ENCODE data around the gene DLG1.

Gene DLG1

DNA sequence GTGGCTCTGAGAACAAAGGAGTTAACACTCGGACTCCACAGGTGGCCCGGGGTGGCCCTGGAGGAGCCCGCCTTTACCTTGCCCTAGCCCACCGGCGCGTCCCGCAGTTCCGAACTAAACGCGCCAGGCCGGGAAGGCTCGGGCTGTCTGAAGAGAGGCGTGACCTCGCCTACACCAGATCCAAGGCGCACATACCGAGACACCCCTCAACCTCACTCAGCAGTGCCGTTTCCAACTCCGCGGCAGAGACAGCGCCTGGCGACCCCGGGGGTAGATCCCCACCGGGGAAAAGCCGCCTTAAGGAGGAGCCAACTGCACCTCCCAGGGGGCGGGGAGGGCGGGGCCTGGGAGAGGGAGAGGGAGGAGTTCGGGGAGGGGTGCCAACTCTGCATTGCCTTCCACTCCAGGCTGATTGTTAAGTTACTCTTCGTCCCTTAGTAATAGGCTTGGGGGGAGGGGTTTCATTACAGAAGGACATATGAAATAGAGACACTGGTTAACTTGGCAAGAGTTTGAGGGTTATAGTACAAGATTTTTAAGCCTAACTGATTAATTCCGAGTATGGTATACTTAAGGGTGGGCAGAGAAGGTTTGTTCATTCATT is at the start of gene DLG1:
Gene DLG1, minus strand, starts transcription at position 272 of the 604 bp plus-strand sequence. CDS start 1,408 bp downstream, outside the sequence.
- DNase-seq (ENCODE audit: low read depth in 3 of 3, low spot score in 1 of 3), result peak; percentile 47 to 80 (median 55)

DNA sequence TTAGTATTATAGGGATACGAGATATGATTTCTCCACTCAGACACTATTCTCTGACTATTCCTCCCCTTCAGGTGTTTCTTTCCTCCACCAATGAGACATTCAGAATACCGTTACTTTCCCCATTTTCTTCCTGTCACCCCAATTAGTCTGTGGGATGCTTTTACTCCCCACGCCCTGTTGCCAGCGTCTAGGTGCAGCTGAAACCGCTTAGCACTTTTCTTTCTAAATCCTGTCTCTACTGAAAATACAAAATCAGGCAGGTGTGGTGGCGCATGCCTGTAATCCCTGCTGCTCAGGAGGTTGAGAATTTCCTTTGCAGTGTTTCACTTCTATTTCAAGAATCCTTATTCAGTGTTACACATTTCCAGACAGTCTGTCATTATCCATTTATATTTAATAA is 49.6 kb upstream of the DLG1 start:
- no peak for DNase-seq (ENCODE audit: low read depth in 3 of 3, low spot score in 1 of 3)

DNA sequence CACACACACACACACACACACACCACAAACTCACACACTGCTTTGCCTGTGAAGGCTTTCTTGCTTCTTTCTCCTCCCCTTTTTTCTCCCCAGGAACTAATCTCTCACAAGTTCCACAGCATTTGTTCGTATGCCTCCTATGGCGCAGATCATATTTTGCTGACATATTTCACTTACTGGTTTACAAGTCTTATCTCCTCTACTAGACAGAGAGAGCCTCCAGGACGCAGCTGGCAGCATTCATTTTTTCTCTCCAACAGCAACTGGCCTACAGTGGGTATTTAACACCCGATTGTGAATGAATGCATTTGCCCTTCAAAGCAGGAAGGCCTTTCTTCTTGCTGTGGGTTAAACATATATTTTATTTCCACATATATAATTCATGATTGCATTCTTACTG is 47.0 kb upstream of the DLG1 start:
- DNase-seq (ENCODE audit: low read depth in 3 of 3, low spot score in 1 of 3), result no peak

- no peak for DNase-seq (ENCODE audit: low read depth in 3 of 3, low spot score in 1 of 3)
These were observed 46.3 kb upstream of the DLG1 start for GRCh38 chr3:197344582-197345318.

DNA sequence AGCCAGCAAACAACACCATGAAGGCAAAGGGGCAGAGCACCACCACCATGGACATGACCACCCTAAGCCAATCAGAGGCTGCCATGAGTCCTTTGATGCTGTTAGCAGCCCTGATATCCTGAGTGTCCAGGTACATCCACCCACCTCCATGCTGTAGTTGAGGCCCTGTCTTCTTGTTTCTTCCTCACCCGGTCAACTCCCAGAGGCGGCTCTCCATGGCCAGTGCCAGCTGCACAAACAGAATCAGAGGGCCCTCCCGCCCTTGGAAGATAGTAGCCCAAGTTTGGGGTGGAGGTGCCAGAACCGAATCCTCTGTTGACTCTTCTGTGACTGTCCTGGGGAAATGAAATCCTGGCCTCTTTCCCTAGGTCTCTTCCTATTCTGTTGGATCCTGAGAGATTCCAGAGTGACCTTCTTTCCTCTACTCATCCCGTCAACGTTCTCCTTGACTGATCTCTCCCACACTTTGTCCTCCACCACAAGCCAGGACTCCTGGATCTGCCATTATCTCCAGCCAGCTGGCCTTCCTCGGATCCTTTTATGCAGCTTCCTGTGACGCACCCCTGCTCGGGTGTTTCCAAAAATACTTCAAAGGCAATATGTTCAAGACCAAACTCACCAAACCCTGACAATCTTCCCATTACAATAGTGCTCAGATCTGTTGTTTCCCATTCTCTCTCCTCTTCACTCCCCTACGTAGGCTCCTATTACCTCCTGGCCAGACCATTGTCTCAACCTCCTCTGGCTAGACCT is 45.4 kb upstream of the DLG1 start:
- DNase-seq (ENCODE audit: low read depth in 3 of 3, low spot score in 1 of 3), result no peak

DNA sequence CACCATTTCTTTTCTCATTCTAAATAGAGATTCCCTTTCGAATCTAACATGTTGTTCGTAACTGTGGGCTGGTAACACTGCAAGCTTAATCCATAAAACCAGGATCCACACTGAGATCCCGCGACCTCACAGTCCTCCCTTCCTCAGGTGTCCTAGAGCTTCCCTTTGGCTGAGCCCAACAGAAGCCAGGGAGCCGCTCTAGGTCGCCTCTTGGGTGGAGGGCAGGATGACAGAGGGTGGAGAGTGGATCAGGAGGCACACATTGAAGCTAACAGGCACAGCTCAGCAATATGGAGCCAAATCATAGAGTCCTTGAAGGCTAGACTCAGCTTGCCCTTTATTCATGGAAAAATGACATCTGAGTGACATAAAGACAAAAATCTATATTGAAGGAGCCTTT is 44.7 kb upstream of the DLG1 start:
- no peak for DNase-seq (ENCODE audit: low read depth in 3 of 3, low spot score in 1 of 3)

DNA sequence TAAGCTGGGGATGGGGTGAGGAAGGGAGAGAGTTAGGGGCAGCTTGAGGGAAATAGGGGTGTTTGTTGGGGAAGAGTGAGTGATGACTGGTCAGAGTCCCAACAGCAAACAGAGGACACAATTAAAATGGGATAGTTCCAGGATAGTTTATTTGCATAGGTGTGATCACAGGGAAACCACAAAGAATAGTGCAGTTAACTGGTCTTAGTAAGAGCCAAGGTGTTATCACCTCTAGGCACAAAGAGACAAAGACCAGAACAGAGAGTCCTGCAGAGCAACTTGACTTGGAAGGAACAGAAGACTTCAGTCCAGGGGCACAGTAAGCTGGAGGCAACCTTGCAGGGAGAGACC is 42.1 kb upstream of the DLG1 start:
- no peak for DNase-seq (ENCODE audit: low read depth in 3 of 3, low spot score in 1 of 3)

GRCh38 chr3:197339841-197340520 is 41.6 kb upstream of the DLG1 start:
- no peak for DNase-seq (ENCODE audit: low read depth in 3 of 3, low spot score in 1 of 3)

DNA sequence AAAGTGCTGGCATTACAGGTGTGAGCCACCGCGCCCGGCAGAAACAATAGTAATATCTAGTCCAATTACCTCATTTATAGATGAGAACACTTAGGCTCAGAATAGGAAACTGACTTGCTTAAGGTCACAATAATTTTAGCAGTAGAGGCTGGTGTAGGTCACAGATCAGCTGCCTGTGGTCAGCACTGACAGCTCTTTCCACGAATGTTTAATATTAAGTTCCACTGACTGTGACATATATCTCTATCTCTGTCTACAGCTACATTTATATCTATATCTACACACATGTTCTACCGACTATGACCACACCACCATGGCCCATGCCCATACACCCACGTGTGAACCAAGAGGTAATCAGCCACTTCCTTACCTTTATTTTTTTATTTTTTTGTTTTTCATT is 40.2 kb upstream of the DLG1 start:
- DNase-seq (ENCODE audit: low read depth in 3 of 3, low spot score in 1 of 3), result no peak

- no peak for DNase-seq (ENCODE audit: low read depth in 3 of 3, low spot score in 1 of 3)
These were observed 39.2 kb upstream of the DLG1 start for GRCh38 chr3:197337656-197338055.

DNA sequence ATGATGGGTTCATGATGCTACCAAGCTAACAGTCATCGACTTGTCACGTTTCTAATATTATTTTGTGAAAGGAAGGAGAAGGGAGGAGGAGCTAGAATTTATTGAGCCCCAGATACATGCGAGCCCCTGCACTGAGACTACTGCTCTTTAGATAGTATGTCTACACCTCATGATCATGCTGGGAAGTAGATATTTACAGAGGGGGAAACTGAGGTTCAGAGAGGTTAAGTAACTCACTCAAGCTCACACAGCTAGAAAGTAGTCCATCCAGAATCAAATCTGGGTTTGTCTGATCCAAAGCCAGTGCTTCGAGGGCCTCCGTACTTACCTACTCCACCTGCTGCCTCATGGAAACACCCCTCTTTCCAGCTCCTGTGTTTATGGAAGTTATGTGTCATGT is 38.8 kb upstream of the DLG1 start:
- no peak for DNase-seq (ENCODE audit: low read depth in 3 of 3, low spot score in 1 of 3)

DNA sequence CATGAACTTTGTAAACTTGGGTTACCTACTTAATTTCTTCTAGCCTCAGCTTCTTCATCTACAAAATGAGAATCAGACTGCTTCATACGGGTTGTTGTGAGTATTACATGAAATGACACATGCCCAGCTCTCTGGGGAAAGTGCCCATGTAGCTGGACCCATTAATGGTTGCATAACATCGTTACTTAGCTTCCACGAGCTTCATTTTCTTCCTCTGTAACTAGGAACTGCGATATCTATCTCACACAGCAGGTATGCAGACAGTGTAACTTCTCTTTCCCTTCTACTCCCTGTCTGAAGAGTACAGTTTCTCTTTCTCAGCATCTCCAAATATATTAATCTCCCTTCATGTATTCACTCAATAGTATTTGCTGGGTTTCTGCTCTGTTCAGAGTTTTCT is 37.9 kb upstream of the DLG1 start:
- DNase-seq (ENCODE audit: low read depth in 3 of 3, low spot score in 1 of 3), result no peak

- DNase-seq (ENCODE audit: low read depth in 3 of 3, low spot score in 1 of 3), result no peak
These were observed 37.2 kb upstream of the DLG1 start for GRCh38 chr3:197335428-197336132.

DNA sequence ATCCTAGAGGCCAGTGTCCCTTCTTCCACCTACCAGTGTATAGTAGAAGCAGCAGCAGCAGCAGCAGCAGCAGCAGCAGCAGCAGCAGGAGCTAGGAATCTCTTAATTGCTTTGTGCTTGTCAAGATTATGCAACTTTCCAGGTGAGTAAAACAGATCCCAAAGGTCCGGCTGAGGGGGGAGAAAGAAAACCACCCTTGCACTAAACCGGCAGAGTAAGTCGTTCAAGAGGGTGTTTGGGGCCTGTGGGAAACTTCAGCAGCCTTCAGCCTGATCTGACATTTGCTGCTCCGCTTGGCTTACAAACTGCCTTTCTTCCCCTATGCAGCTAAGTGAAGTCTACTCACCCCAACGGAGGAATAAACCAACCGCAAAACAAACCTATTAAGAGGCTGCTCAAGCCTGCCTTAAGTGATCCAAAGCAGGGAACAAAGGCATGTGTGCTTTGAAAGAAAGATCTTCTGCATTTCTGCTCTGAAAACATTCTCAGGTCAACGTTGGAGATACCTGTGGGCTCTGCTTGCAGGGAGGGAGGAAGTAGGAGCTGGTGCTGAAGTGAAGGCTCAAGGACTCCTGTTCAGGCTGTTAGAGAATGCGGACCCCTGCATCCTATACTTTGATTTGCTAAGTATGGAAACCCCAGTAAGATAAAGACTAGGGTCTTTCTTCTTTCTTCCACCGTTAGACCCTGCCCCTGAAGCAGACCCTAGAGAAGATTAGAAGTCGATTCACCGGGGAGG is 35.7 kb upstream of the DLG1 start:
- DNase-seq (ENCODE audit: low read depth in 3 of 3, low spot score in 1 of 3), result no peak

DNA sequence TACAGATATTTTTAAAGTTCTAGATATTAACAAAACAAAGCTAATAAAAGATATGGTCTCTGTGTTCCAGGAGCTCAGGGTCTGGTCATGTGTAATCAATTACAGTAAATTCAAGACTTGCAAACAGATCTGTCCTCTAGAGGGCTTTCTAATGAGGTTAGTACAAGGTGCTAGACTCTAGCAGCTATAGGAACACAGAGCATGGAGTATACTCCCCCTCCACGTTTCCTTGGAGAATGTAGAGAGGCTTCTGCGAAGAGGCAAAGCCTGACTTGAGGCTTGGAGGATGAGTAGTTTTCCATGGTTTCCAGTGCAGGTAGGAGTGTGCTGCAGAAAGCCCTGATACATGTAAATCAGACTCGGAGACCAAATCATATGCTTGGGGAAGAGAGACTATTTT is 32.7 kb upstream of the DLG1 start:
- no peak for DNase-seq (ENCODE audit: low read depth in 3 of 3, low spot score in 1 of 3)

GRCh38 chr3:197329382-197329781 is 31.0 kb upstream of the DLG1 start:
- no peak for DNase-seq (ENCODE audit: low read depth in 3 of 3, low spot score in 1 of 3)

DNA sequence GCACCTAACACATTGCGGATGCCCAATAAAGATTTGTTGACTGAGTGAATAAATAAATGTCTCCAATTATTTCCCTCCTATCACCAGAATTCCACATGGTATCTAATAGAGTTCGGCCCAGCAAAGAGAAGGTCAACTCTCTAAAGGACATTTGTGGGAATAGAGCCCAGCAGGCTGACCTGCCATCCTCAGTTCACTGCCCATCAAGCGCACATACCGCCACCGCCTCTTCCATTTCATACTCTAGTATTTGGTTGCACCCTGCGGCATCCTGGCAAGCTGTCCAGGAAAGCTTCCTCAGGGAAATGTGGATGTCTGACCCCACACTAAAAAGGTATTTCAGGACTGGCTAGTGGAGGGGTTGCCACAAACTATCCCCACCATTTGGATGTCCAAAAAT is 29.8 kb upstream of the DLG1 start:
- no peak for DNase-seq (ENCODE audit: low read depth in 3 of 3, low spot score in 1 of 3)

- DNase-seq (ENCODE audit: low read depth in 3 of 3, low spot score in 1 of 3), result no peak
These were observed 29.3 kb upstream of the DLG1 start for GRCh38 chr3:197327701-197328100.

DNA sequence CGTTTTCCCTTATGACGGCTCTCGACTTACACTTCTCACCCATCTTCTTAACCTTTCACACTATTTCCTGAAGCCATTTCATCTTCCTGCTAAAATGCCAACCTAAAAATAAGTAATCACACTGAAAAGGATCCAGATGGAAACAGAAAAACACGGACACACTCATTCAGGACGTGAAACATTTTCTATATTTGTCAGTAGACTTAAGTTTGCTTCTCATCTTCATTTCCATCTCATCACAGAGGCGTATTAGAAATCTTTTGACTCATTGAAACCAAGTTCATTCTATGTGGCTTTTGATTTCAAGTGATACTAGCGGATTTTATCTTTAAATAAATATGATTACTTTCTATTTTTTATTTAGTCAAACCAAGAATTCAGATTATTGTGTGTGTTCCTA is 27.4 kb upstream of the DLG1 start:
- no peak for DNase-seq (ENCODE audit: low read depth in 3 of 3, low spot score in 1 of 3)

DNA sequence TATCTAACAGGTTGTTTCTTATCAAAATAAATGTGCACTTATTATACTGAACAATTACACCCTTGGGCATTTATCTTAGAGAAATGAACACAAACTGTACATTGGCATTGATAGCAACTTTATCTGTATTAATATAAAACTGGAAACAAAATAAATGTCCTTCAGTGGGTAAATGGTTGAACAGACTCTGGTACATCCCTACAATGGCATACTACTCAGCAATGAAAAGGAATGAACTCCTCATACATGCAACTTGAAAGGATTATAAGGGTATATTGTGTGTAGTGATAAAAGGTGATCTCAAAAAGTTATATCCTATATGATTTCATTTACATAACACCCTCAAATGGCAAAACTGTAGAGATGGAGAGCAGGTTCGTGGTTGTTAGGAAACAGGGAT is 23.7 kb upstream of the DLG1 start:
- no peak for DNase-seq (ENCODE audit: low read depth in 3 of 3, low spot score in 1 of 3)

DNA sequence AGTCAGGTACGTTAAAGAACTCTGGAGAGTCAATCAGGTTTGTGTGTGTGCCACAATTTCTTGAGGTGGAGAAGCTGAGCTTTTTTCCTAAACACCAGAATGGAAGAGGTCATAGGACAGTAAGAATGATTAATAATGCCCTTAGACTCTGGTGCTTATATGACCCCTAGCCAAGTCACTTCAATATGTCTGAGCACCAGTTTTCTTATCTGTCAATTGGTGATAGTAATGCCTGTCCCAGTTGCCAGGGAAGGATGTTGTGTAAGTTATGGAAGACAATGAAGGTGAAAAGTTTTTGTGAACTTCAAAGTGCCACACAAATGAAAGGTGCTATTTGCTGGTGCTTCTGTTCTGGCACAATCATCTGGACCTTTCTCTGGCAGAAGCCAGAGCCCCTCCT is 22.2 kb upstream of the DLG1 start:
- DNase-seq (ENCODE audit: low read depth in 3 of 3, low spot score in 1 of 3), result no peak
